GM10248 (cell line): ENCODE results near the gene RPL27.

Experiments used
- CTCF ChIA-PET: fragments of 300-600 bp; sonication (Branson Sonifier 250); formaldehyde crosslinking; extraction: SDS; loops from one replicate; lab custom pipeline; 2021; ENCODE audit warnings: antibody characterized with exemption; lab: Yijun Ruan, JAX
- POLR2A ChIA-PET: fragments of 350-650 bp; sonication (Branson Sonifier 250); formaldehyde crosslinking; extraction: SDS; loops from one replicate; lab custom pipeline; 2020; ENCODE audit warnings: antibody characterized with exemption; lab: Yijun Ruan, JAX
- DNase-seq: peaks from one replicate; pipeline ENCODE4 v3.0.0; 2012; ENCODE audit errors: extremely low spot score
- CTCF ChIP-seq: IDR thresholded peaks from 2 replicates; pipeline ENCODE4 v1.5.1; 2012; ENCODE audit warnings: mild to moderate bottlenecking, low read depth; ENCODE audit errors: extremely low read depth, missing control alignments, control extremely low read depth

Gene RPL27

DNA sequence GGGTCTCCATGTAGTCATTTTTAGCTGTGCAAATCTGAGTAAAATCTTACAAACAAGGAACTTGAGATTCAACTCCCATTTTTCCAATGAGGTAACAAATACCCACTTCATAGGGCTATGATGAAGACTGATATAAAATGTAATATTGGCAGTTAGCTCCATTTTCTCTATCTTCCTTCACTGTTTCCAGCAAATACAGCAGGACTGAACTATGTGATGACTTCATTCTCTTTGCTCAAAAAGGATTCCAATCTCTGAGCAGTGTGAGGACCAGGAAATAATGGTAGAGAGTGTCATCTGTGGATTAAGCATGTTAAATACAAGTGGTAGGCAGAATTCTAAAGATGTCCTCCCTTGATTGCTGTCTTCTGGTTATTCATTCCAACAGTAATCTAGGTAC, 45.1 kb downstream of the RPL27 start:
- TF ChIP-seq CTCF, result no peak

GRCh38 chr17:43044024-43044423, 45.8 kb downstream of the RPL27 start:
- no peak for TF ChIP-seq CTCF
- CTCF ChIA-PET, result interaction anchor here (0.8 to 2.1 kb wide), 4 partner anchors 8 to 30 kb away, joined by 3 to 6 read pairs (median 4); partner anchors contain the start of gene RND2
- POLR2A ChIA-PET, result no interaction called here
- DNase-seq, result no peak

More for the DNA sequence above, 45.1 kb downstream of the RPL27 start:
- ChIA-PET POLR2A (no interaction called here), CTCF (interaction anchor here (0.8 to 2.1 kb wide), 2 partner anchors 9 to 12 kb away, joined by 3 to 6 read pairs; no protein-coding TSS in a partner anchor)
- DNase-seq, result no peak

DNA sequence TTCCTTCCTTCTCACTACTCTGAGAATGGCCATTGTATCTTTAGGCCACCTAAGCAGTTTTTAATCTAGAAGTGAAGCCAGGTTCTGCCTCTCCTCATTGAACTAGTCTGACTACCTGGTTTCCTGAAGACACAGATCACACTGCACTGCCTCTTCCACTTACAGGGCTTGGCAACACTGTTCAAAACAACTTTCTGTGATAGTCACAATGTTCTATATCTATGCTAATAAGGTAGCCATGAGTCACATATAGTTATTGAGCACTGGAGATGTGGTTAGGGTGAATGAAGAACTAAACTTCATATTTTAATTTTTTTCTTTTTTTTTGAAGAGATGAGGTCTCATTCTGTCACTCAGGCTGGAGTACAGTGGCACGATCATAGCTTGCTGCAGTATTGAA, 53.8 kb downstream of the RPL27 start:
- ChIA-PET POLR2A (no interaction called here), CTCF (interaction anchor here (1.4 kb wide), 1 partner anchor 9 kb away, joined by 3 read pairs; no protein-coding TSS in a partner anchor)
- DNase-seq, result no peak
- no peak for TF ChIP-seq CTCF
